NT2/D1 (cell line): ENCODE data around the gene HIRA.
"Not testable (repeated sequence)": the region's sequence is repeated elsewhere in the genome, so short reads cannot be mapped to it uniquely, and the experiment has no call there.

Source experiments
- DNase-seq: peaks from one replicate; pipeline ENCODE4 v3.0.0-alpha.2; 2011; ENCODE audit warnings: low read depth, low spot score
- H3K27me3 ChIP-seq: 2 replicates; pipeline ENCODE4 v1.6.0; 2011; ENCODE audit warnings: mild to moderate bottlenecking; ENCODE audit not compliant: insufficient read length, insufficient read depth
- H3K36me3 ChIP-seq: 2 replicates; pipeline ENCODE4 v1.6.1; 2011; ENCODE audit warnings: mild to moderate bottlenecking, low read length, mixed read lengths; ENCODE audit not compliant: insufficient read depth, insufficient read length
- H3K4me1 ChIP-seq: 2 replicates; pipeline ENCODE4 v1.5.1; 2011; ENCODE audit not compliant: insufficient read depth, insufficient read length
- H3K4me3 ChIP-seq: 2 replicates; pipeline ENCODE4 v1.5.1; 2011; ENCODE audit warnings: low read depth; ENCODE audit not compliant: insufficient read length
- H3K9ac ChIP-seq: 2 replicates; pipeline ENCODE4 v1.6.0; 2011; ENCODE audit warnings: low read depth; ENCODE audit not compliant: insufficient read length
- H3K9me3 ChIP-seq: 2 replicates; pipeline ENCODE4 v1.5.1; 2011; ENCODE audit warnings: mild to moderate bottlenecking, low read length; ENCODE audit not compliant: insufficient read depth
- SUZ12 ChIP-seq: IDR thresholded peaks from 2 replicates; pipeline ENCODE4 v1.6.1; 2011; ENCODE audit not compliant: insufficient read length, insufficient read depth; ENCODE audit errors: extremely low read depth
- YY1 ChIP-seq: IDR thresholded peaks from 2 replicates; pipeline ENCODE4 v1.6.1; 2011; ENCODE audit not compliant: insufficient read length, insufficient read depth
- ZNF274 ChIP-seq: IDR thresholded peaks from 2 replicates; pipeline ENCODE4 v1.6.1; 2011; ENCODE audit warnings: mild to moderate bottlenecking, low read depth, low read length

Gene HIRA

DNA sequence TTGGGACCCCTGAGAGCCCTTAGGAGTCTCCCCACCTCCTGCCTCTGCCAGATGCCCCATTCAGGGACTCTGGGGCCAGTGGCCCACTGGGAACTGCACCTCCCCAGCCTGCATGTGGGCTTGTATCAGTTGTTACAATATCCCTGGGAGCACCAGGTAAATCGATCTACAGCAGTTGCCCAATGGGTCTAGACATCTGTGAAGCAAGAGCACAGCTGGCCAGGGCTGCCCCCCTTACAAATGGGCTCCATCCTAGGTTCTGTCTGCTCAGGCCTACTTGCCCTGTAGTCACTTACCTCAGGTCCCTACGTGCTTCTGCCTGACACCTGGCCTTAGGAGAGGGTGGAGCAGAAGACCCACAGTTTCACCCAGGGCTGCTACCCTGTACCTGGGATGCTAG lies 62.7 kb downstream of the HIRA start:
- H3K36me3 ChIP-seq, result peaks cover 64% of the 10 kb centered on the region
- H3K4me1 ChIP-seq, result no peaks in the 10 kb centered on the region
- no peak for TF ChIP-seq ZNF274
- TF ChIP-seq SUZ12, result no peak
- TF ChIP-seq YY1, result no peak

DNA sequence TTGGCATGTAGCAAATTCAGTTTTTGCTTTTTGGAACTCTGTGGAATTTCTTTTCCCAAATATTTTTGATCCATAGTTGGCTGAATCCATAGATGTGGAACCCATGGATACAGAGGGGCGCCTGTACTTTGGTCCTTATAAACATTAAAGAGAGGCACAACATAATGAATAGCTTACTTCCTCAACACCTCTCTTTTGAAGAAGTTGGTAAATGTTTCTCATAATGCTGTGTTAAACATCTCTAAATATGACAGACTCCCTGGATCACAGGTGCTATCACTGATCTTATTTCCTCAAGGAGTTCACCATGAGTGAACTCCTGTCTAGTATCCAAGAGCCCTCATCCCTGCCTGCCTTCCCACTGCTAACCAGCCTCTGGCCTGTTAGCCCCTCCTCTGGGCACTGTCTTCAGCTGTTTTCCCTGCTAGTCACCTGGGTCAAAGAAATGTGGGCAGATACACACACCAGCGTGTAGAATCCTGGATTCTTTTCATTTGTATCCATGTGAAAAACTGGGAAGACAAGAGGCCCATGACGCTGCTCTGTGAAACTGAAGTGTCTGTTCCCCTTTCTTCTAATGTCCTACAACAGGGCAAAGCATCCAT lies 63.7 kb downstream of the HIRA start:
- no peaks in the 10 kb centered on the region for H3K27me3 ChIP-seq
- peaks cover 57% of the 10 kb centered on the region for H3K36me3 ChIP-seq
- no peaks in the 10 kb centered on the region for H3K4me1 ChIP-seq
- H3K9ac ChIP-seq, result no peak overlapping the region
- no peaks in the 10 kb centered on the region for H3K9me3 ChIP-seq
- TF ChIP-seq ZNF274, result no peak
- no peak for TF ChIP-seq SUZ12
- TF ChIP-seq YY1, result no peak
- no peak for DNase-seq
- no peak overlapping the region for H3K4me3 ChIP-seq

More for the DNA sequence above, 62.7 kb downstream of the HIRA start:
- H3K9me3 ChIP-seq, result no peaks in the 10 kb centered on the region
- H3K27me3 ChIP-seq, result no peaks in the 10 kb centered on the region
- no peak for DNase-seq
- no peak overlapping the region for H3K4me3 ChIP-seq
- H3K9ac ChIP-seq, result no peak overlapping the region

DNA sequence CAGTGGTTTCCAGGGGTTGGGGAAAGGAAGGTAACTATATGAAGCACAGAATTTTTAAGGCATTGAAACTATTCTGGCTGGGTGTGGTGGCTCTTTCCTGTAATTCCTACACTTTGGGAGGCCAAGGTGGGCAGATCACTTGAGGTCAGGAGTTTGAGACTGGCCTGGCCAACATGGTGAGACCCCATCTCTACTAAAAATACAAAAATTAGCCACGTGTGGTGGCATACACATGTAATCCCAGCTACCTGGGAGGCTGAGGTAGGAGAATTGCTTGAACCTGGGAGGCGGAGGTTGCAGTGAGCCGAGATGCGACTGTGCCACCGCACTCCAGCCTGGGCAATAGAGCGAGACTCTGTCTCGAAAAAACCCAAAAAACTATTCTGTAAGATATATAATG lies 68.0 kb downstream of the HIRA start:
- not testable (repeated sequence) for H3K27me3 ChIP-seq, H3K9ac ChIP-seq, DNase-seq, H3K9me3 ChIP-seq, H3K4me1 ChIP-seq, H3K4me3 ChIP-seq
- peaks cover 59% of the 10 kb centered on the region for H3K36me3 ChIP-seq

DNA sequence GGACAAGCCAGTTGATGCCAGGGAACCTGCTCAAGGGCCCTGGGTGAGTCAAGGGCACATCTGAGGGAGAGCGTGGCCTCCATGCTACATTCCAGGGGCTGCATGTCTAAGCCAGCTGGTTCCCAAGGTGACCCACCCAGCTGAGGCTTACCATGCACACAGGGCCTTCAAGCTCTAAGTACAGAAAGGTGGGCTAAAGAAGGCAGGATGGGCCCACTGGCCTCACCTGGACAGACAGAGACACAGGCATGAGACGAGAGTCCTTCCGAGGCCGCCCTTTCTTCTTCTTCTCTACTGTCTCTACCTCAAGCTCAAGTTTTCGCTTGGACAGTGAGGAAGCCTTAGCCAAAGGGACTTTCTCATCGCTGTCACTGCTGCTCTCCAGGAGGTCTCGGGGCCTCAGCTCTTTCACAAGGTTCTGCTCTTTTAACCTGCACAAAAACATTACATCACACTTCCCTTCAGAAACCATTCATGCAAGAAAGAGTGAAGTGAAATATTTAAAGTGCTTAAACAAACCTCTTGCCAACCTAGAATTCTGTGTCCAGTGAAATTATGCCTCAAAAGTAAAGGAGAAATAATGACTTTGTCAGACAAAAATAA lies 69.9 kb downstream of the HIRA start:
- Histone ChIP-seq H3K9me3 (no peaks in the 10 kb centered on the region), H3K27me3 (no peaks in the 10 kb centered on the region), H3K36me3 (peaks cover 67% of the 10 kb centered on the region), H3K9ac (no peak overlapping the region), H3K4me3 (no peak overlapping the region), H3K4me1 (no peaks in the 10 kb centered on the region)
- TF ChIP-seq SUZ12 (no peak), YY1 (no peak), ZNF274 (no peak)
- no peak for DNase-seq

DNA sequence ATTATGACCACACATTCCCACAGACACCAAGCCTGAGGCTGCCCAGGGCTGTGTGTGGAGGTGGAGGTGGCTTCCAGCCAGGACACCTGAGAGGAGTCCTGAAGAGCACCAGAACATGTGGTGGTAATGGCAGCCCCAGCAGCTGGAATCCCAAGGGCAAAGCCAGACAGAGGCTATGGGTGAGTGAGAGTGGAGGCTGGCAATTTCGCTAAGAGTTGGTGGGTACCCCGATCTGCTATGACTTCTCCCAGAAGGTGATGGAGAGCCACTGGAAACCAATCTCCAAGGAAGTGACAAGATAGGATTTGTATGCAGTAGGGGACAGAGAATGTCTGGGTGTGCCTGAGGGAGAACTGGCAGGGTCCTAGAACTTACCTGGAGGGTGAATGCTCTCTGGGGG lies 70.7 kb downstream of the HIRA start:
- H3K4me1 ChIP-seq, result no peaks in the 10 kb centered on the region
- H3K4me3 ChIP-seq, result no peak overlapping the region
- H3K27me3 ChIP-seq, result no peaks in the 10 kb centered on the region
- TF ChIP-seq ZNF274, result no peak
- TF ChIP-seq SUZ12, result no peak
- TF ChIP-seq YY1, result no peak
- no peak for DNase-seq
- no peak overlapping the region for H3K9ac ChIP-seq
- H3K9me3 ChIP-seq, result no peaks in the 10 kb centered on the region
- H3K36me3 ChIP-seq, result peaks cover 70% of the 10 kb centered on the region

DNA sequence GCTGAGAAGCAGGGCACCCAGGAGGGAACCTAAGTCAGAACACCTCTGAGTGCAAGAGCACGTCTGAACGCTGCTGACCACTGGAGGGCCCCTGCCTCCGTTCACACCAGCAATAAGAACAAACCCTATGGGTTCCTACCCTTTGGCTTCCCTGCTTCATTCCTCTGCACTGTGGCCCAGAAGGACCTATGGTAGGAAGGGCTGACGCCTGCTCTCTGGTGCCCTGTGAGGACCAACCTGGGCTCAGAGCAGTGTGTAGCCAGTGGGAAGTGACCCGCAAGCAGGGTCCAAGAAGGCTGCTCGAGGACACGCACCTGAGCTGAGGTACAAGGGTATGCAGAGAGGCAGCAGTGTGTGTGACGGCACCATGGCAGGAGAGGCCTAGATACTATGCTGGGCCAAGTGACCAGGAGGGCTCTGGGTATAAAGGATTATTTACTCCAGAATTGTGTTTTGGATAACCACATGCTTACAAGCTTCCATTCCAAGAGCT lies 71.2 kb downstream of the HIRA start:
- no peak for DNase-seq
- no peaks in the 10 kb centered on the region for H3K4me1 ChIP-seq
- no peaks in the 10 kb centered on the region for H3K9me3 ChIP-seq
- H3K4me3 ChIP-seq, result no peak overlapping the region
- TF ChIP-seq YY1, result no peak
- TF ChIP-seq ZNF274, result no peak
- TF ChIP-seq SUZ12, result no peak
- peaks cover 75% of the 10 kb centered on the region for H3K36me3 ChIP-seq
- H3K9ac ChIP-seq, result no peak overlapping the region
- H3K27me3 ChIP-seq, result no peaks in the 10 kb centered on the region

DNA sequence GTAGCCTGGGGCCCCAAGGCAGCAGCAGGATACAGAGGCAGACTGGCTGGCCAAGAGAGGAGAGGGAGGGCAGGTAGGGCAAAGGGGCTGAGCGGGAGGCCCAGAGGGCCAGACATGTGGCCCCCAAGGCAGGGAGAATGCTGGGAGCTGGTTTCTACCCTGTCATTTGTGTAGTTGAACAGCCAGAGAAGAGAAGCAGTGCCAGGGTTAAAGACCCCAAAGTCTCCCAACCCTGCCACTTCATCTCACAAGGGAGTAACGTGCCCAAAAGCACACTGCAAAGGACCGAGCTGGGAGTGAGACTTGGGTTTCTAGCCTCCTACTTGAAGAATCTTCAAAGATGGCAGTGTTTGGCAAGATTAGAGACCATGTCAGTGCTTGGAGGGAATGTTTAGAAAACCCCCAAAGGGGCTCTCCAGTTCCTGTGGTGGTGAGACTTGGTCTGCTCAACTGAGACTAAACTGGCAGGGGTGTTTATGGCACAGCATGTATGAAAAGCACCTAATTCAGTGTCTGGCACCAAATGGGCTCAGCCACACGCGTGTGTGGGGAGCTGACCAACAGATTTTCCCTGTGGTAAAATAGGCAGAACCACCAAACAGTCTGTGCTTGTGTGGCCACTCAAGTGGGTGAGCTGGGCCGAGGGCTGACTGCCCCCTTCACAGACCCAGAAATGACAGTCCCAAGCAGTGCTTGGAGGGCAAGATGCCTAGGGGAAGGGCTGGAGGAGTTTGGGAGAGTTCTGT lies 71.8 kb downstream of the HIRA start:
- DNase-seq, result no peak
- Histone ChIP-seq H3K4me3 (no peak overlapping the region), H3K4me1 (no peaks in the 10 kb centered on the region), H3K9me3 (no peaks in the 10 kb centered on the region), H3K27me3 (no peaks in the 10 kb centered on the region), H3K36me3 (peaks cover 79% of the 10 kb centered on the region), H3K9ac (no peak overlapping the region)
- TF ChIP-seq YY1 (no peak), ZNF274 (no peak), SUZ12 (no peak)
